ENCODE data around the gene KIF16B.

GRCh38 chr20:16576219-16576618 is 3.0 kb upstream of the KIF16B start:
- no peak for TF ChIP-seq POLR2A (IDR thresholded peaks at IDR 0.05)
- no peak for TF ChIP-seq CTCF (IDR thresholded peaks at IDR 0.05)

Data from breast epithelium (tissue), 3 donors.